NT2/D1 (cell line): ENCODE data around the gene GAN.

Source experiments
- SUZ12 ChIP-seq: IDR thresholded peaks from 2 replicates; pipeline ENCODE4 v1.6.1; 2011; ENCODE audit not compliant: insufficient read length, insufficient read depth; ENCODE audit errors: extremely low read depth
- YY1 ChIP-seq: IDR thresholded peaks from 2 replicates; pipeline ENCODE4 v1.6.1; 2011; ENCODE audit not compliant: insufficient read length, insufficient read depth
- ZNF274 ChIP-seq: IDR thresholded peaks from 2 replicates; pipeline ENCODE4 v1.6.1; 2011; ENCODE audit warnings: mild to moderate bottlenecking, low read depth, low read length

- no peak for TF ChIP-seq YY1
- no peak for TF ChIP-seq ZNF274
- no peak for TF ChIP-seq SUZ12
These were observed 21.8 kb upstream of the GAN start for GRCh38 chr16:81292936-81293335.
